T47D (cell line): ENCODE data around the gene CORO2A.
A peak's percentile ranks its signal among the peaks of the same experiment; 100 is the strongest.

Experiments used
- DNase-seq, 2 experiments: peaks; one replicate each; pipeline versions ENCODE4 v3.0.0 to v3.0.0-alpha.2; 2011 to 2012; ENCODE audit warnings: low read depth in 1 of 2, low spot score in 1 of 2
- JUND ChIP-seq: IDR thresholded peaks from 2 replicates; pipeline ENCODE4 v1.6.1; 2012; ENCODE audit warnings: low read depth
- in situ Hi-C: cut with HindIII; loops from 2 replicates; pipeline ENCODE4 v1.10.0; 2016; ENCODE audit warnings: low sequenced_read_pairs, low pct_unique_long_range_greater_than_20kb

CORO2A gene

DNA sequence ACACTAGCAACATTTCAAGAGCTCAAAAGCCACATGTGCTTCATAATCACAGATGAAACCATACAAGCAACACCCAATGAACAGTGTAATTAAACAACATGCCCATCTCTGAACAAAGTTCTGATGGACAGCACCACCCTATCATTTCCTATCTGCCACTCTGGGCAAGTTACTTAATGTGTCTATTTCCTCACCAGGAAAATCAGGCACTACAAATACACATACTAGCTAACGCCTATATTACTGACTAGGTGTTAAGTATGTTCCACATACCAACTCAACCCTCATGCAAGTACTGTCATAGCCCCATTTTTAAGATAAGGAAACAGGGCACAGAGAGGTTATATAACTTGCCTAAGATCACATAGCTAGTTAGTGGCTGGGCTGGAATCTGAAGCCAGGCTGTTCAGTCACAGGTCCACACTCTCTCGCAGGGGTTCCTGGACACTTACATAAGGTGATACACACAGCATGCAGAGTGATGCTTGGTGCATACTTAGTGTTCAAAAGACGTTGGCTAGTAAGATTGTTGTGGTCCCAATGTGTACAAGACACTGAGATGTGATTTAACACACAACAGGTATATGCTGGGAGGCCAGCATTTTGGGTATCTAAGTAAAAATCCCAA is 24.2 kb downstream of the CORO2A start:
- in situ Hi-C loops: no loop called here
- TF ChIP-seq JUND: no peak
- DNase-seq: no peak

DNA sequence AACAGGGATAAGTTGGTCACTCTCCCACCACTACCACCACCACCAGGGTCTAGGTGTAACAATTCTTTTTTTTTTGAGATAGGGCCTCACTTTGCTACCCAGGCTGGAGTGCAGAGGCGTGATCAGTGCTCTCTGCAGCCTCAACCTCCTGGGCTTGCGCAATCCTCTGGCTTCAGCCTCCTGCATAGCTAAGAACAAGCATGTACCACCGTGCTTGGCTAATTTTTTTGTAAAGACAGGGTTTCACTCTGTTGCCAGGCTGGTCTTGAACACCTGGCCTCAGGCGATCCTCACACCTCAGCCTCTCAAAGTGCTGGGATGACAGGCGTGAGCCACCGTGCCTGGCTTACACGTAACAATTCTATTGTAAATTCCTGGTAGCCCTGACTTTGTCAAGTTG is 27.5 kb downstream of the CORO2A start:
- DNase-seq: no peak
- in situ Hi-C loops: no loop called here
- TF ChIP-seq JUND: no peak

DNA sequence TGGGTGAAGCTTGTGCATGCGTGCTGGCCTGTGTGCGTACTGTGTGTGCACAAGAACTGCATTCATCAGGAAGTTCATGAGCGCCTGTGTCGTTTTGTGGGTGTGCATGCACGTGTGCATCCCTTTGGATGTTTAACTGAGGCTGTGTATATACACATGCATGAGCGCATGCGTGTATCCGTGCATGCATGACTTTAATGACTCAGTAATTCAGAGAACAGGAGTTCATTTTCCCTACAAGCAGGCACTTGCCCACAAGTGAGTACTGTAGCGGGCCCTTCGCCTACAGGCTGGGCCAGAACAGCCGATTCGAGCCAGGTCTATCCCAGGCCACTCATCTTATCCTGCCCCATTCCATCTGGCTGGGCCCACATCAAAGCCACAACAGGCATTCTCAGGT is 29.8 kb downstream of the CORO2A start:
- in situ Hi-C loops: no loop called here
- no peak for TF ChIP-seq JUND
- DNase-seq: no peak

DNA sequence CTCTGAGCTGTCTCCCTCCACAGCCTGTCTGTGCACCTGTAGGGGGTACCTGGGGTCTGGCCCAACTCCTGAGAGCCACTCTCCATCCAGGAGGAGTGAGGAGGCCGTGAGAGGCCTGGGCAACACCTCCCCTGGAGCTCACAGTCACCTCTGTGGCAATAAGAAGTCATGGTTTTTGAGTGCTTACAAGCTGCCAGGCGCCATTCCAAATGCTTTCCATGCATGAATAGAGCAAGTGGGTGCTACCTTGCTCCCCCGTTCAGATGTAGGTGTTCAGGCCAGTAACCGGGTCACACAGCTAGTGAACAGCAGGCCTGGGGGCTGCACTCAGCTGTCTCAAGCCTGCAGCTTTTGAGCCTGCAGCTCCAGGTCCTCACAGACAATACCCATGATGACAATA is 30.6 kb downstream of the CORO2A start:
- no peak for DNase-seq
- in situ Hi-C loops: no loop called here

DNA sequence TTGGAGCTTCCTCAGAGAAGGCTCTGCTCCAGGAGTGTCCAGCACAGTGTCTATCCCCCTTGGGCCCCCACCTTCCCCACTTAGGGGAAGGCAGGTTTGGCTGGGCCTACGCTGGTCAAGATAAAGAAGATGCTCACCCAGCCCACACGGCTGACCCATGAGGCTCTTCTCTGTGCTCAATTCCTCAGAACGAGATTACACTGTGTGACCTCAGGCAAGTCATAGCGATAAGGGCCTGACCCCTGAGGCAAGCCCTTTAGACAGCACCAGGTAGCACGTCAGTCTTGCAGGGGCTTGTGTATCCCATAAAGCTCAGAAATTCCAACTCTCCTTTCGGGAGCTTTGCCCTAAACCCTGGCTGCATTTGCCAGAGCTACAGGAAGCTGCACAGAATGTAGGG is 32.6 kb downstream of the CORO2A start:
- no peak for TF ChIP-seq JUND
- DNase-seq: no peak
- in situ Hi-C loops: no loop called here

More for the DNA sequence above, 30.6 kb downstream of the CORO2A start:
- TF ChIP-seq JUND: no peak

DNA sequence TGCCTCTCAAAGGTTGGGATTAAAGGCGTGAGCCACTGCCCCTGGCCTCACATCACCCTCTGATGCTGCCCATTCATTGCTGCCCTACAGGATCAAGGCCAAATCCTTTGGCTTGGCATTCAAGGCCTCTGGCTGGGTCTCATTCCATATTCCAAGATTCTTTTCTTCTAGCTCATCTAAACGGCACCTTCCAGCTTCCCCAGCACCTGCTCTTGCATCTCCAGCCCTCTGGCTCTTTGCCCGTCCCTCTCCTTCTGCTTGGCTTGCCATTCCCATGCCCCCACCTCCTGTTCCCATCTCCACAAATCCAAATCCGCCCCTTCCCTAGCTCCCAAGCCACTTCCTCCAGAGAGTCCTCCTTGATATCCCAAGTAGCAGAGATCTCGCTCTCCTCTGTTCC is 33.1 kb downstream of the CORO2A start:
- in situ Hi-C loops: no loop called here
- TF ChIP-seq JUND: no peak
- no peak for DNase-seq

DNA sequence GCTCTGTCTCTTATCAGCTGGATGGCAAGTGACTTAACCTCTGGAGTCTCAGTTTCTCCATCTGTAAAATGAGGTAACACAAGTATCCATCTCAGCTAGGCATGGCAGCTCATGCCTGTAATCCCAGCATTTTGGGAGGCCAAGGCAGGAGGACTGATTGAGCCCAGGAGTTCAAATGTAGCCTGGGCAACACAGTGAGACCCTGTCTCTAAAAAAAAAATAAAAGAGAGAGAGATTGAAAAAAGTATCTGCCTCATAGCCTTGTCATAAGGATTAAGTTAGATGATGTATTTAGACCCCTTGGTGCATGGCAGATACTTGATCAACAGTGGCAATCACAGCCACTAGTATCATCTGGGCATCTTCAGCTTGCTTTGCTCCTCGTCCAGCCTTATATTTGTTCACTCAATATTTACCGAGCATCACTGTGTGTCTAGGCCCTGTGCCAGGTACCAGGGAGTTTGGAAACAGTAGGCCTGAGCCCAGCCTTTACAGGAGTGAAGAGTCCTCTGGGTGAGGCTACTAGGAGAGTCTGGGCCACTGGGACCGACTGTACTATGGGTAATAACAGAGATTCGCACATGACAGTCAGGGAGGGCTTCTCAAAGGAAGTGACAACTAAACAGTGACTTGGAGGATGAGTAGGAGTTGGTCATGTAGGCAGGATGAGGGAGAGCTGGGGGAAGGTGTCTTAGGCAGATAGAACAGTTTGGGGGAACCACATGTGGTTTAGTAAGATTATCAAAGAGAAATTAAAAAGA is 34.2 kb downstream of the CORO2A start:
- peak; percentile 34 to 92 for DNase-seq
- in situ Hi-C loops: no loop called here

DNA sequence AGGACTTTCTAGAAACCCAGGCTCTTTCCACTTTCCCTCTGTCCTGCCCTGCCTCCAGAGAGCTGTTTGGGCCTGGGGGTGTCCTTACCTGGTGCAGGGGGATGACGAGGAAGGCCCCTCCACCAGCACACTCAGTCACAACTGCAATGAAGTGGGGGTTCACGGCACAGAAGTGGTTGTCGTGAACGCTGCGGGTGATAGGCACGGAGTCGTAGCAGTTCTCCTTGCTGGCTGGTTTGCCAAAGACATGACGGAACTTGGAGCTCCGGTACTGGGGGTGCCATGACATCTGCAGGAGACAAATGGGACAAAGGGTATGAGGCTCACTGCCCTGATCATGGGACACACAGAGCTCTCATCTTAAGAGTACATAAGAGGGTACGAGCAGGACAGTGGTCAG is 35.1 kb downstream of the CORO2A start:
- DNase-seq: no peak
- in situ Hi-C loops: no loop called here
- TF ChIP-seq JUND: no peak

More for the DNA sequence above, 34.2 kb downstream of the CORO2A start:
- no peak for TF ChIP-seq JUND

DNA sequence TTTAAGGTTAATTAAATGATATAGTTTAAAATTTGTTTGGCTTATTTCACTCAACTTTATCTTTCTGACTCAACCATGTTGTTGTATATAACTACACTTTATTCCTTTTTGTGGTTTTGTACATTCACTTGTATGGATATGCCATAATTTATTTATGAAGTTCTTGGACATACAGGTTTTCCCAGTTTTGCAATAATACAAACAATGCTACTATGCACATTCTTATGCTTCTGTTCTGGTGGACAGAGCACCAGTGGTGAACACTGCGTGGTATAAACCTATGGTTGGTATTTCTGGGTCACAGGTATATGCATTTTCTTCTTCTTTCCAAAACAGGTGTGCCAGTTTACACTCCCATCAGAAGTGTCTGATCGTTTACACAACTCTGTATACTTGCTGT is 37.8 kb downstream of the CORO2A start:
- TF ChIP-seq JUND: no peak
- DNase-seq: peak in 1 of 2 experiments; percentile 77
- in situ Hi-C loops: no loop called here

DNA sequence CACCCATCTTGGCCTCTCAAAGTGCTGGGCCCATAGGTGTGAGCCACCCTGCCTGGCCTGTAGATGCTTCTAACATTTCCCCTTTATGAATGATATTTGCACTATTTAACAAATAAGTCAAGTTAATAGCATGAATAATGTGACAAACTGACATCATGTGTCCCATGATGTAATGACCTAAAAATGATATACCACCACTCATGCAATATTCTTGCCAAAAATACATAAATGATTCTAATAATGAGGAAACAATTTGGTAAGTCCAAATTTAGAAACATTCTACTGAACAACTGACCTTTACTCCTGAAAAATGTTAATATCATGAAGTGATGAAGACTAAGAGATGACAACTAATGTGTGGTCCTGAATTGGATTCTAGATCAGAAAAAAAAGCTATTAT is 39.9 kb downstream of the CORO2A start:
- TF ChIP-seq JUND: no peak
- in situ Hi-C loops: no loop called here
- DNase-seq: no peak

DNA sequence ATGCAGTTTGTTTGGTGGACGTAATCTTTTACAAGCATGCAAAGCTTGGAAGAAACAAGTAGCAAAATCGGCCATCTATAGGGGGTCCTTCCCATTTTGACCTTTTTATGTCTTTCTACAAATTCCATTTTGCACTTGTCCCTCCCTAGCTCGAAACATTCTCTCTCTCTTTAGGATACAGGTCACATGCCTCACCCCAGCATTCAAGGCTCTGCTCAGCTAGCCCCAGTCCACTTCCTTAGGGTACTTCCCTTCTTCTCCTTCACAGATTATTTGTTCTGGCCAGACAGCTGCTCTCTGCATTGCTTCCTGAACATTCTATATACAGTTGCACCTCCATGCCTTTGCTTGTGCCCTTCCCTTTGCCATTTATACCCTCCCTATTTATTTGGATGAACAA is 41.7 kb downstream of the CORO2A start:
- in situ Hi-C loops: no loop called here
- DNase-seq: no peak

DNA sequence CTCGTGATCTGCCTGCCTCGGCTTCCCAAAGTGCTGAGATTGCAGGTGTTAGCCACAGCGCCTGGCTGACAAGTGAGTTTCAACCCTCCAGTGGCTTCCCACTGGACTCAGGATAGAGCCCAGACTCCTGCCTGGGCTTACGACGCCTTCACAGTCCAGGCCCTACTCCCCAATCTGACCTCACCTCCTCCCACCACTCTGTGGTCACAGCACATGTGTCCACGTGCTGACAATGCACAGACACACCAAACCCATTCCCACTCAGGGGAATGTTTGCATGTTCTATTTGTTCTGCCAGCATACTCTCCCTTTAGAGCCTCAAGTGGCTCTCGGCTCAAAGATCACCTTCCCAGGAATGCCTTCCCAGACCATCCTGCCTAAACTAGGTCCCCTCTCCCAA is 42.3 kb downstream of the CORO2A start:
- no peak for TF ChIP-seq JUND
- DNase-seq: no peak
- in situ Hi-C loops: no loop called here

More for the DNA sequence above, 41.7 kb downstream of the CORO2A start:
- TF ChIP-seq JUND: no peak

DNA sequence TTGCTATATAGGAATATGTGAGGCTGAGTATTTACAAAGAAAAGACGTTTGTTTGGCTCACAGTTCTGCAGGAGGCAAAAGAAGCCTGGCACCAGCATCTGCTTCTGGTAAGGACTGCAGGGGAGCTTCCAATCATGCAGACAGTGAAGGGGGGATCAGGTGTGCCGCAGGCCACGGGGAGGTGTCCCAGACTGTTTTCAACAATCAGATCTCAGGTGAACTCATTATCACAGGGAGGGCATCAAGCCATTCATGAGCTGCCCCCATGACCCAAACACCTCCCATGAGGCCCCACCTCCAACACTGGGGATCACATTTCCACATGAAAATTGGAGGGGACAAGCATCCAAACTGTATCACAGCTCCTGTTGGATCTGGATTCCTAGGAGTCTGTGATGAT is 43.0 kb downstream of the CORO2A start:
- DNase-seq: no peak
- in situ Hi-C loops: no loop called here
- TF ChIP-seq JUND: no peak

DNA sequence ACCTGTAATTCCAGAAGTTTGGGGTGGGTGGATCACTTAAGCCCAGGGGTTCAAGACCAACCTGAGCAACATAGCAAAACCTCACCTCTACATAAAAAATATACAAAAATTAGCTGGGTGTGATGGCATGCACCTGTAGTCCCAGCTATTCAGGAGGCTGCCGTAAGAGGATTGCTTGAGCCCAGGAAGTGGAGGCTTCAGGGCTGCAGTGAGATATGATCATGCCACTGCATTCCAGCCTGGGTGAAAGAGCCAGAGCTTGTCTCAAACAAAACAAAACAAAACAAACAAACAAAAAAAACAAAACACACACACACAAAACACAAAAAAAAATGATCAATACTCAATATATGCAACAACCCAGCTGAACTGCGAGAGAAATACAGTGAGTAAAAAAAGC is 44.0 kb downstream of the CORO2A start:
- TF ChIP-seq JUND: no peak
- peak in 1 of 2 experiments; percentile 78 for DNase-seq
- in situ Hi-C loops: no loop called here
